Measurements from ENCODE around the gene CDK5RAP3. TPM values are rescaled to one million over a fixed set of nuclear protein-coding genes. Genes with fewer than 3 reads are reported as not detected.

Gene CDK5RAP3
- total RNA-seq, 6 experiments from 2014 or later: 47.3 to 119 (median 99.7) TPM

- WGBS (ENCODE audit: insufficient coverage, low coverage, low lambda C conversion rate, missing lambda C conversion rate): no CpG with 5 or more reads among the region's 6 CpGs
- DNase-seq (no peak), ATAC-seq (no peak)
- Histone ChIP-seq H3K27ac (peak overlapping the region; percentile 61 to 98 (median 86)), H3K9me3 (no peaks in the 10 kb centered on the region), H3K36me3 (peaks cover 0 to 5% (median 0%) of the 10 kb centered on the region in 4 donors), H3K4me3 (no peak overlapping the region), H3K27me3 (no peaks in the 10 kb centered on the region), H3K4me1 (peaks cover 2 to 86% (median 38%) of the 10 kb centered on the region in 4 donors)
- intact Hi-C loops (cut with DNase I): no loop called here
- TF ChIP-seq CTCF (IDR thresholded peaks at IDR 0.05) (no peak), POLR2A (IDR thresholded peaks at IDR 0.05) (no peak)
Observed at GRCh38 chr17:47946516-47946915, 24.4 kb upstream of the CDK5RAP3 start.

GRCh38 chr17:47946929-47947397, 23.9 kb upstream of the CDK5RAP3 start:
- intact Hi-C loops (cut with DNase I): no loop called here
- Histone ChIP-seq H3K36me3 (peaks cover 0 to 5% (median 0%) of the 10 kb centered on the region in 4 donors), H3K4me1 (peaks cover 2 to 90% (median 40%) of the 10 kb centered on the region in 4 donors), H3K9me3 (no peaks in the 10 kb centered on the region), H3K27ac (peak overlapping the region; percentile 61 to 98 (median 86)), H3K4me3 (no peak overlapping the region), H3K27me3 (no peaks in the 10 kb centered on the region)
- no peak for TF ChIP-seq POLR2A (IDR thresholded peaks at IDR 0.05)
- TF ChIP-seq CTCF (IDR thresholded peaks at IDR 0.05): peak; percentile 77 to 88 (median 84)
- 29% methylated on average over 2 of the region's 2 CpGs for WGBS (ENCODE audit: insufficient coverage, low coverage, low lambda C conversion rate, missing lambda C conversion rate)
- ATAC-seq: peak; percentile 58 to 68 (median 64)
- DNase-seq: peak; percentile 79 to 86 (median 83)

GRCh38 chr17:47948706-47949196, 22.2 kb upstream of the CDK5RAP3 start:
- ATAC-seq: peak; percentile 62 to 76 (median 69)

GRCh38 chr17:47949197-47949759, 21.6 kb upstream of the CDK5RAP3 start:
- H3K4me1 ChIP-seq: peaks cover 2 to 85% (median 36%) of the 10 kb centered on the region in 4 donors
- H3K9me3 ChIP-seq: no peaks in the 10 kb centered on the region
- DNase-seq (peak; percentile 96 to 98 (median 97)), ATAC-seq (peak; percentile 69 to 82 (median 78))
- peak overlapping the region; percentile 29 to 52 (median 39) for H3K4me3 ChIP-seq
- H3K27me3 ChIP-seq: no peaks in the 10 kb centered on the region
- intact Hi-C loops (cut with DNase I): no loop called here
- 3% methylated on average over 14 of the region's 22 CpGs for WGBS (ENCODE audit: insufficient coverage, low coverage, low lambda C conversion rate, missing lambda C conversion rate)
- TF ChIP-seq CTCF (IDR thresholded peaks at IDR 0.05) (peak; percentile 92 to 97 (median 93)), POLR2A (IDR thresholded peaks at IDR 0.05) (no peak)
- H3K27ac ChIP-seq: peak overlapping the region; percentile 86 to 98 (median 93)
- H3K36me3 ChIP-seq: no peaks in the 10 kb centered on the region

More at GRCh38 chr17:47948706-47949196, 22.2 kb upstream of the CDK5RAP3 start:
- peak overlapping the region in 2 of 3 donors; percentile 39 to 52 for H3K4me3 ChIP-seq
- TF ChIP-seq POLR2A (IDR thresholded peaks at IDR 0.05): no peak
- TF ChIP-seq CTCF (IDR thresholded peaks at IDR 0.05): no peak
- H3K4me1 ChIP-seq: peaks cover 2 to 88% (median 37%) of the 10 kb centered on the region in 4 donors
- intact Hi-C loops (cut with DNase I): no loop called here
- H3K27me3 ChIP-seq: no peaks in the 10 kb centered on the region
- H3K9me3 ChIP-seq: no peaks in the 10 kb centered on the region
- peaks cover 0 to under 1% (median 0%) of the 10 kb centered on the region in 4 donors for H3K36me3 ChIP-seq
- 6% methylated on average over 4 of the region's 5 CpGs for WGBS (ENCODE audit: insufficient coverage, low coverage, low lambda C conversion rate, missing lambda C conversion rate)
- H3K27ac ChIP-seq: peak overlapping the region; percentile 86 to 98 (median 93)
- DNase-seq: peak; percentile 81 to 94 (median 90)
